ENCODE measurements around the gene XPO6.

GRCh38 chr16:28204622-28205021 is 7.1 kb downstream of the XPO6 start:
- TF ChIP-seq POLR2A (IDR thresholded peaks at IDR 0.05; ENCODE audit: low read depth, low read length) (no peak), TAF1 (IDR thresholded peaks at IDR 0.05; ENCODE audit: low read depth, low read length) (no peak), POLR2AphosphoS5 (IDR thresholded peaks at IDR 0.05; ENCODE audit: low read depth, low read length) (peak; percentile 12; the same call in 1 of the 2 replicates), SPI1 (IDR thresholded peaks at IDR 0.05; ENCODE audit: low read depth, low read length) (no peak)
